ENCODE measurements around the gene LRRC2. TPM values are rescaled to one million over a fixed set of nuclear protein-coding genes. Genes with fewer than 3 reads are reported as not detected.

Gene LRRC2
- total and polyA plus RNA-seq, 2 donors (not counting 3 experiments of a cell fraction or from before 2014, with no cell fraction given) = 0.14 to 0.73 TPM

DNA sequence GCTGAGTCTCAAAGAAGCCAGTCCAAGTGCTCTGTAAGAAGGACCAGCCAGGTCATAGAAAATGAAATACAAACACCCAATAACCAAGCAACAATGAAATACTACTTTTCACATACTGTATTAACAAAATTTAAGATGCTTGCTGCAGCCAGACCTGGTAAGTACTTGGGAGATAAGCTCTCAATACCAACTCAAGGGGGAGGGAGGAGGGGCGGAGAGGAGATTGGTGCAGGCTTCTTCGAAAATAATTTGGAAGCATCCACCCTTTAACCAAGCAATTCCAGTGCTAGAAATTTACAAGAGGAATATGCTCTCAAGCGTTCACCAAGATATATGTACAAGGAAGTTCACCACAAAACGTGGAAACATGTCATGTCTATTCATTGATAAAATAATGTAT lies 7.6 kb upstream of the LRRC2 start:
- no TSS peak for BruUV-seq (replicated peaks)
- Histone ChIP-seq H3K36me3 (ENCODE audit: control insufficient read depth in 2 of 2, extremely low read depth in 1 of 2, insufficient read depth in 2 of 2, low read length in 2 of 2) (no peaks in the 10 kb centered on the region), H4K20me1 (replicated peaks; ENCODE audit: control insufficient read depth, extremely low read depth, insufficient read depth, low read length) (no peaks in the 10 kb centered on the region), H2AFZ (ENCODE audit: low read depth, low read length) (no peak overlapping the region), H3K4me3 (replicated peaks in 1 of 3; ENCODE audit: insufficient read depth in 1 of 3, low read depth in 1 of 3, low read length in 3 of 3) (no peak overlapping the region), H3K9me1 (replicated peaks; ENCODE audit: control insufficient read depth, extremely low read depth, insufficient read depth, low read length) (no peaks in the 10 kb centered on the region), H3K27me3 (ENCODE audit: control insufficient read depth in 2 of 2, insufficient read depth in 2 of 2, low read length in 2 of 2) (no peaks in the 10 kb centered on the region), H3K4me2 (ENCODE audit: insufficient read depth, low read length) (no peak overlapping the region), H3K4me1 (ENCODE audit: control insufficient read depth, extremely low read depth, insufficient read depth, low read length) (no peaks in the 10 kb centered on the region), H3K79me2 (ENCODE audit: control insufficient read depth, insufficient read depth, low read length) (no peaks in the 10 kb centered on the region), H3K9me3 (replicated peaks; ENCODE audit: control insufficient read depth, insufficient read depth, low read length) (no peaks in the 10 kb centered on the region), H3K9ac (replicated peaks; ENCODE audit: extremely low read depth, insufficient read depth, low read length) (no peak overlapping the region), H3K27ac (ENCODE audit: insufficient read depth, low read depth, low read length) (no peak overlapping the region)
- FAIRE-seq (no peak), DNase-seq (ENCODE audit: low read depth, low spot score) (no peak)
- CTCF ChIA-PET = interaction anchor here (2.7 kb wide), 1 partner anchor 85 kb away, joined by 8 read pairs; no protein-coding TSS in a partner anchor
- dilution Hi-C loops (cut with MboI; ENCODE audit: extremely low pct_ligation_motif_present, low sequenced_read_pairs) = no loop called here
- TF ChIP-seq MYC (IDR thresholded peaks at IDR 0.05; ENCODE audit: low read depth, low read length) (no peak), JUN (IDR thresholded peaks at IDR 0.05; ENCODE audit: borderline replicate concordance, insufficient read depth, insufficient read length, low read depth) (no peak), POLR2AphosphoS5 (IDR thresholded peaks at IDR 0.05; ENCODE audit: insufficient read depth, low read depth, low read length) (no peak), FOS (IDR thresholded peaks at IDR 0.05; ENCODE audit: borderline replicate concordance, insufficient read depth, low read length) (no peak), POLR2A (IDR thresholded peaks at IDR 0.05; ENCODE audit: low read depth, low read length) (no peak), EZH2 (IDR thresholded peaks at IDR 0.05; ENCODE audit: borderline replicate concordance, low read depth, low read length, severe bottlenecking) (no peak), GATA2 (IDR thresholded peaks at IDR 0.05; ENCODE audit: insufficient read depth, insufficient read length, low read depth, low read length) (no peak)
- TF ChIP-seq, protein P1, sequence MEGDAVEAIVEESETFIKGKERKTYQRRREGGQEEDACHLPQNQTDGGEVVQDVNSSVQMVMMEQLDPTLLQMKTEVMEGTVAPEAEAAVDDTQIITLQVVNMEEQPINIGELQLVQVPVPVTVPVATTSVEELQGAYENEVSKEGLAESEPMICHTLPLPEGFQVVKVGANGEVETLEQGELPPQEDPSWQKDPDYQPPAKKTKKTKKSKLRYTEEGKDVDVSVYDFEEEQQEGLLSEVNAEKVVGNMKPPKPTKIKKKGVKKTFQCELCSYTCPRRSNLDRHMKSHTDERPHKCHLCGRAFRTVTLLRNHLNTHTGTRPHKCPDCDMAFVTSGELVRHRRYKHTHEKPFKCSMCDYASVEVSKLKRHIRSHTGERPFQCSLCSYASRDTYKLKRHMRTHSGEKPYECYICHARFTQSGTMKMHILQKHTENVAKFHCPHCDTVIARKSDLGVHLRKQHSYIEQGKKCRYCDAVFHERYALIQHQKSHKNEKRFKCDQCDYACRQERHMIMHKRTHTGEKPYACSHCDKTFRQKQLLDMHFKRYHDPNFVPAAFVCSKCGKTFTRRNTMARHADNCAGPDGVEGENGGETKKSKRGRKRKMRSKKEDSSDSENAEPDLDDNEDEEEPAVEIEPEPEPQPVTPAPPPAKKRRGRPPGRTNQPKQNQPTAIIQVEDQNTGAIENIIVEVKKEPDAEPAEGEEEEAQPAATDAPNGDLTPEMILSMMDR (IDR thresholded peaks at IDR 0.05; ENCODE audit: extremely low read depth in 1 of 2, insufficient read depth in 1 of 2, low read depth in 1 of 2, low read length in 2 of 2) = no peak
- TF ChIP-seq, protein P2, sequence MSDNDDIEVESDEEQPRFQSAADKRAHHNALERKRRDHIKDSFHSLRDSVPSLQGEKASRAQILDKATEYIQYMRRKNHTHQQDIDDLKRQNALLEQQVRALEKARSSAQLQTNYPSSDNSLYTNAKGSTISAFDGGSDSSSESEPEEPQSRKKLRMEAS (IDR thresholded peaks at IDR 0.05; ENCODE audit: insufficient read depth, insufficient read length) = no peak
- intact Hi-C loops (cut with micrococcal nuclease) = no loop called here
- POLR2A ChIA-PET = no interaction called here
